Measurements from ENCODE around the gene NCKAP5. TPM values are rescaled to one million over a fixed set of nuclear protein-coding genes. Genes with fewer than 3 reads are reported as not detected.

NCKAP5 gene
- total and polyA plus RNA-seq, 4 donors = 0.57 to 2.8 (median 2.4) TPM

GRCh38 chr2:132984731-132985130 lies 583.5 kb downstream of the NCKAP5 start:
- Histone ChIP-seq H3K9me3 (ENCODE audit: control insufficient read depth in 4 of 4, low read length in 3 of 4) (no peaks in the 10 kb centered on the region), H3K27me3 (ENCODE audit: control insufficient read depth in 4 of 4, insufficient read depth in 4 of 4, low read length in 3 of 4) (no peaks in the 10 kb centered on the region), H3K4me3 (ENCODE audit: low read depth in 1 of 3, low read length in 3 of 3) (no peak overlapping the region), H3K9ac (ENCODE audit: low read depth in 1 of 2, low read length in 2 of 2) (no peak overlapping the region), H3K4me1 (ENCODE audit: control insufficient read depth in 4 of 4, insufficient read depth in 4 of 4, low read length in 3 of 4) (peaks cover 0 to 4% (median 2%) of the 10 kb centered on the region in 4 donors), H3K36me3 (ENCODE audit: control insufficient read depth in 4 of 4, insufficient read depth in 3 of 4, low read depth in 1 of 4, low read length in 3 of 4) (no peaks in the 10 kb centered on the region), H3K27ac (ENCODE audit: low read depth in 1 of 2, low read length in 2 of 2) (no peak overlapping the region)
- WGBS = 26% methylated on average over 2 of the region's 2 CpGs
- no peak for DNase-seq (ENCODE audit: low spot score)
- TF ChIP-seq FOXA2 (IDR thresholded peaks at IDR 0.05) (no peak), RAD21 (IDR thresholded peaks at IDR 0.05) (peak; percentile 25 to 38), EGR1 (IDR thresholded peaks at IDR 0.05; ENCODE audit: low read depth in 2 of 2) (no peak), FOXA1 (IDR thresholded peaks at IDR 0.05) (no peak), HNF4A (conservative IDR thresholded peaks at IDR 0.05) (peak; percentile 35 to 76), YY1 (IDR thresholded peaks at IDR 0.05) (no peak), CTCF (IDR thresholded peaks at IDR 0.05; ENCODE audit: low read depth, low read length, missing input control) (no peak), ZBTB33 (IDR thresholded peaks at IDR 0.05) (no peak), REST (IDR thresholded peaks at IDR 0.05) (no peak), NR2F2 (IDR thresholded peaks at IDR 0.05) (peak; percentile 66), TAF1 (conservative IDR thresholded peaks at IDR 0.05) (no peak), SP1 (IDR thresholded peaks at IDR 0.05) (peak; percentile 40), RXRA (IDR thresholded peaks at IDR 0.05) (peak; percentile 31 to 57), GABPA (IDR thresholded peaks at IDR 0.05 in 1 of 2, conservative IDR thresholded peaks at IDR 0.05 in 1 of 2) (no peak)

GRCh38 chr2:132980304-132980703 lies 588.0 kb downstream of the NCKAP5 start:
- Histone ChIP-seq H3K4me1 (ENCODE audit: control insufficient read depth in 4 of 4, insufficient read depth in 4 of 4, low read length in 3 of 4) (peaks cover 0 to 4% (median 2%) of the 10 kb centered on the region in 4 donors), H3K4me3 (ENCODE audit: low read depth in 1 of 3, low read length in 3 of 3) (no peak overlapping the region), H3K27ac (ENCODE audit: low read depth in 1 of 2, low read length in 2 of 2) (no peak overlapping the region), H3K9ac (ENCODE audit: low read depth in 1 of 2, low read length in 2 of 2) (no peak overlapping the region), H3K9me3 (ENCODE audit: control insufficient read depth in 4 of 4, low read length in 3 of 4) (no peaks in the 10 kb centered on the region), H3K36me3 (ENCODE audit: control insufficient read depth in 4 of 4, insufficient read depth in 3 of 4, low read depth in 1 of 4, low read length in 3 of 4) (no peaks in the 10 kb centered on the region), H3K27me3 (ENCODE audit: control insufficient read depth in 4 of 4, insufficient read depth in 4 of 4, low read length in 3 of 4) (no peaks in the 10 kb centered on the region)
- WGBS = 52% methylated on average over 2 of the region's 2 CpGs
- DNase-seq (ENCODE audit: low spot score) = no peak
- TF ChIP-seq JUND (IDR thresholded peaks at IDR 0.05) = no peak
